GM12891 (cell line): Measurements from ENCODE around the gene PRM3.

ENCODE experiments used
- SPI1 ChIP-seq: IDR thresholded peaks from 2 replicates; pipeline ENCODE4 v1.6.1; 2011; ENCODE audit warnings: low read depth, low read length, control low read depth
- TAF1 ChIP-seq: IDR thresholded peaks from 2 replicates; pipeline ENCODE4 v1.6.1; 2011; ENCODE audit warnings: low read depth, low read length, control low read depth

DNA sequence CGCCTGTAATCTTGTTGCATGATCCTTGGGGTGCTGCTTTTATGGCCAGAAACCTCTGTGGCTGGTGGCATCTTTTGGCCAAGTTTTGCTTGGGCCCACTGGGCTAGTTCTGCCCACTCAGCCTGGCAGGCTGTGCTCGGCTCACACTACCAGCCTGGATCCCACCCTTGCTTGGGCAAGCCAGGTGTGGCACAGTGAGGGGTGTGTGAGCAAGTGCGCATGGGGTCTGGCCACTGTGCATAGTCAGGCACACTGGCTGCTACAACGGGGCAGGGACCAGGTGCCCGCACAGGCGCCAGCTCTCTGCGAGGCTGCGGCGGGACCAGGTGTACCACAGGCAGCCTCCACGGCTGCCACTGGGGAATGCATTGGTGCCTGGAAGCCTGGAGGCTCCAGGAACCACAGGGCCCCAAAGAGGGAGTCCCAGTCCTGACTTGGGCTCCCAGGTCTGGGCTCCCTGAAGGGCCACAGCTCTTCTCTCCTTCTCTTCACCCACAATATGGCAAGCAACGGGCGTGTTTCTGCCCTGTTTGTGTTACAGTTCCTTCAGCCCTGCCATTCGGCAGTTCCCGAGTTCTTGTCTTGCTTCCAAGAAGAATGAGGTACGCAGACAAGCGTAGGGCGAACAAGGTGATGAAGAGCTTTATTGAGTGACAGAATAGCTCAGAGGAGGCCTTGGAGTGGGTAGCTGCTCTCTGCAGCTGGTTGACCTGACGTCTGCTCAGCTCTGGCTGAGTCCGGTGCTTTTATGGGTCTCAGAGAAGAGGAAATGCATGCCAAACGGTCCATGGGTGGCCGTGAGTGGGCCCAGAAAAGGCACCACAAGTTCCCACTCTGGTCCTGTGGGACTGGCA lies 34.4 kb upstream of the PRM3 start:
- no peak for TF ChIP-seq TAF1
- TF ChIP-seq SPI1 = 0 out of 2 replicates have a peak, but pooled peaks have one; percentile 8
